IPS DF 6.9 (cell line): ENCODE measurements around the gene USP40.

ENCODE experiments used
- DNase-seq: peaks from one replicate; pipeline ENCODE4 v3.0.0-alpha.2; 2013; ENCODE audit warnings: low read depth, low spot score
- H3K27ac ChIP-seq: one replicate; pipeline ENCODE4 v1.5.1; 2013; ENCODE audit warnings: low read length, control low read depth
- H3K27me3 ChIP-seq: 2 replicates; pipeline ENCODE4 v1.6.1; 2013; ENCODE audit warnings: mild to moderate bottlenecking, low read length; ENCODE audit not compliant: control insufficient read depth, insufficient read depth
- H3K36me3 ChIP-seq: 2 replicates; pipeline ENCODE4 v1.6.1; 2013; ENCODE audit warnings: low read length; ENCODE audit not compliant: control insufficient read depth, insufficient read depth
- H3K4me1 ChIP-seq: 2 replicates; pipeline ENCODE4 v1.6.1; 2013; ENCODE audit warnings: low read length; ENCODE audit not compliant: control insufficient read depth, insufficient read depth
- H3K4me3 ChIP-seq: 2 replicates; pipeline ENCODE4 v1.5.1; 2013; ENCODE audit warnings: mild to moderate bottlenecking, low read length
- H3K9me3 ChIP-seq: 2 replicates; pipeline ENCODE4 v1.6.1; 2013; ENCODE audit warnings: low read length, inconsistent platforms; ENCODE audit not compliant: control insufficient read depth, insufficient read depth
- WGBS: extraction: QIAGEN DNeasy Blood & Tissue Kit; methylation state at CpG from one replicate; pipeline ENCODE4 v1.1.7; 2013; ENCODE audit warnings: mixed read lengths, missing lambda C conversion rate; ENCODE audit not compliant: insufficient read length, insufficient coverage; 5-methylcytosine and 5-hydroxymethylcytosine counted together

Gene USP40

DNA sequence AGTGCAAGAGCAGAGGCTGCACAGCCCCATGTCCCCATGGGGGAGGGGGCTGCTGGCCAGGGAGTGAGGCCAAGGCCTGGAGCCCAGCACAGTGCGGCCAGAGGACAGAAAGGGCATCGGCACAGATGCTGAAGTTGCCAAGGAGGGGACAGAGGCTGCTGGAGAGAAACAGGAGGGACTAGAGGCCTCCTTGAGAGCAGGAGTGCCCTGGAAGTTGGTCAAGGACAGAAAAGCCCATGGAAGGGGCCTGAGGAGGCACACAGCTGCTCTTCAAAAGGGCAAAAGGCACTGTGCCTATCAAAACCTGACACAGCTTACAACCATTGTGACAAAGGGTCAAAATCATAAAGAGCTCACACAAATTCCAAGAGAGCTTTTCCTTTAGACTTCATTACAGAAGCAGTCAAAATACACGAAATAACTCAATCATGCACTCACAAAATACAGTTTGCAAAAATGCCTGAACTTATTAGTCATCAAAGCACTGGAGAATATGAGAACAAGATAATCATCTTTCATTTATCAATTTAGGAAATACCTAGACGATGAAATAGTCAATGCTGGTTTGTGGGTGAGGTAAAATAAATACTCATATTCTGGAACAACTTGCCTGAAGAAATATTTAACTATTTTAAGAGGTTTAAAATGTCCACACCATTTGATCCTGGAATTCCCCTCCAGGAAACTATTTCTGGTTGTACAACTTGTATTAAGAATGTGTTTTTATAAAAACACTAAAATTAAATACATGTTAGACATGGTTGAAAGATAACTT lies 79.6 kb downstream of the USP40 start:
- Histone ChIP-seq H3K27ac (no peak overlapping the region), H3K27me3 (no peaks in the 10 kb centered on the region), H3K4me1 (no peaks in the 10 kb centered on the region), H3K36me3 (no peaks in the 10 kb centered on the region), H3K4me3 (no peak overlapping the region), H3K9me3 (no peaks in the 10 kb centered on the region)
- no CpG with 5 or more reads among the region's 4 CpGs for WGBS
- no peak for DNase-seq

DNA sequence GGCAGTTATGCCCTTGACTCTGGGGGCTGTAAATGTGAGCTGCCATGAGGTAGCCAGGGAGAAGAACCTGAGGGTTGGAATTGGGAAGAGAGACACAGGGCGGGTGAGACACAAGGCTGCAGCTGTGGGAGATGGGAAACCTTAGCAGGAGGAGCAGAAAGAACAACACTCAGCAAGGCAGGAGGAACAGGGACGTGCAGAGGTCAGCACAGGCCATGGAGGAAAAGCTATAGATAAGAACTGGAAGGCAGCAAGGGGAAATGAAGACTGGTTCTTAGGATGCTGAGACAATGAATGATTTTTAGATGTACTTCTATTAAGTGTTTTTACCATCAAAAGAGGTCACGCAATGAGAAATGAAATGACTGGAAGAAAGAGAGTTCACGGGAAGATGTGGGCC lies 80.2 kb downstream of the USP40 start:
- no peaks in the 10 kb centered on the region for H3K4me1 ChIP-seq
- H3K27me3 ChIP-seq: no peaks in the 10 kb centered on the region
- no peak overlapping the region for H3K4me3 ChIP-seq
- DNase-seq: no peak
- WGBS: no CpG with 5 or more reads among the region's 4 CpGs
- no peaks in the 10 kb centered on the region for H3K36me3 ChIP-seq
- H3K9me3 ChIP-seq: no peaks in the 10 kb centered on the region
- no peak overlapping the region for H3K27ac ChIP-seq

DNA sequence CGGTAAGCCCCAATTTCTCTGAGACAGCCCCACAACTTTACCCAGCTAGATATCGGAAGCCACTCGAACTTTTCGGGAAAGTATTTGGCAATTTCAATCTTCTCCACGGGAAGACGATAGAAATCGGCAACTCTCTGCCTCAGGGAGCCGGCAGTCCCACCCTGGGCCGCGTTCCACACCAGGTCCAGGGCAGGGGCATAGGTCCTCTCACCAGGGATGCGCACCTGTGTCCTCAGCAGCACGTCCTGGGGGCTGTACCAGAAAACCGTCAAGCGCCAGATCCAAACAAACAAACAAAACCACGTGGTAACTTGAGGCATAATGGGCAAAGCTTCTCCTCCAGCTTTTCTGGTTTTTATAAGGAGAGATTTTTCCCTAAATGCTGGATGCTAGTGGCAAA lies 80.9 kb downstream of the USP40 start:
- Histone ChIP-seq H3K27ac (no peak overlapping the region), H3K27me3 (no peaks in the 10 kb centered on the region), H3K9me3 (no peaks in the 10 kb centered on the region), H3K36me3 (no peaks in the 10 kb centered on the region), H3K4me3 (no peak overlapping the region), H3K4me1 (no peaks in the 10 kb centered on the region)
- WGBS: no CpG with 5 or more reads among the region's 15 CpGs
- DNase-seq: no peak

DNA sequence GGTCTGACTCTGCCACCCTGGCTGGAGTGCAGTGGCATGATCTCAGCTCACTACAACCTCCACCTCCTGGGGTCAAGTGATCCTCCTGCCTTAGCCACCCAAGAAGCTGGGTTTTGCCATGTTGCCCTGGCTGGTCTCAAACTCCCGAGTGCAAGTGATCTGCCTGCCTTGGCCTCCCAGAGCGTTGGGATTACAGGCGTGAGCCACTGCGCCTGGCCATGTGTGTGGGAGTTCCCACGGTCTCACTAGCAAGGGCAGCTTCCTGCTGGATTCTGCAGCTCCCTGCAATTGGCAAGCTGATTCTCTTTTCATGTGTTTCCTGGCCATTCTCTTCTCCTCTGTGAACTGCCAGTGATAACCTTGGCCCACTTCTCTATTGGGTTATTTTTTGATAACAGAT lies 84.0 kb downstream of the USP40 start:
- Histone ChIP-seq H3K9me3 (no peaks in the 10 kb centered on the region), H3K27ac (no peak overlapping the region), H3K4me3 (no peak overlapping the region), H3K27me3 (no peaks in the 10 kb centered on the region), H3K36me3 (no peaks in the 10 kb centered on the region), H3K4me1 (no peaks in the 10 kb centered on the region)
- no CpG with 5 or more reads among the region's 5 CpGs for WGBS
- DNase-seq: no peak

DNA sequence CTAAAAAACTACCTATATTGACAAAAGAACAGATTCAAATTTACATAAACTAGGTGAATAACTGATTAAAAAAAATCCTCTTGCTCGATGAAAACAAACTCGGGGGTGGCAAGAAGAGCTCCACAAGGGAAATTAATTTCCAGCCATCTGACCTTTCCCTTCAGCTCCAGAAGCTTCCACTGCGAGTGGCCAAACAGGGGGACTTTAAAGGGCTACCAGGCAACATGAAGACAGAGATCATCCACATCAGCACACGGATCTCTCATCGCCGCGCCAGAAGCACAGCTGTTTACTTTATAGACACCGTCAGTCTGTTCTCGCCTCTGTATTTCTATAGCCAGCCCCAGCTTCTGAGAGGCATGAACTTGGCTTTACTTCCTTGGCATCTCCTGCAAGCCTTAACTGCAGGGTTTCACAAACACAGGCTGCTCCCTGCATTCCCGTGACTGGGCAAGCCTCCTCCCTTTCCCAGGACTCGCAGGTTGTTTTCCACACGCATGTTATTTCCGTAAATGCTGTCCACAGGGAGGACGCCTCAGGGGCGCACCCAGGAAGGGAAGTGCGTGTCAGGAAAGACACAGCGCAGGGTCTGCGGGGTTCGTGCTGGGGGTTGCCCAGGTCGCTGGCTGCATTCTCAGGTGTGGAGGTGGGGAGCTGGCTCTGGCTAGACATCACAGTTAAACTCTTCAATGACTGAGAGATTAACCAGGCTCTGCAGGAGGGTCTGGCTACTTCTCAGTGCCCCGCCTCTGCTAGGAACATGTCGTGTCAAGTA lies 85.0 kb downstream of the USP40 start:
- no peaks in the 10 kb centered on the region for H3K9me3 ChIP-seq
- H3K36me3 ChIP-seq: no peaks in the 10 kb centered on the region
- H3K4me3 ChIP-seq: no peak overlapping the region
- H3K4me1 ChIP-seq: no peaks in the 10 kb centered on the region
- no peaks in the 10 kb centered on the region for H3K27me3 ChIP-seq
- H3K27ac ChIP-seq: no peak overlapping the region
- DNase-seq: no peak
- no CpG with 5 or more reads among the region's 22 CpGs for WGBS

DNA sequence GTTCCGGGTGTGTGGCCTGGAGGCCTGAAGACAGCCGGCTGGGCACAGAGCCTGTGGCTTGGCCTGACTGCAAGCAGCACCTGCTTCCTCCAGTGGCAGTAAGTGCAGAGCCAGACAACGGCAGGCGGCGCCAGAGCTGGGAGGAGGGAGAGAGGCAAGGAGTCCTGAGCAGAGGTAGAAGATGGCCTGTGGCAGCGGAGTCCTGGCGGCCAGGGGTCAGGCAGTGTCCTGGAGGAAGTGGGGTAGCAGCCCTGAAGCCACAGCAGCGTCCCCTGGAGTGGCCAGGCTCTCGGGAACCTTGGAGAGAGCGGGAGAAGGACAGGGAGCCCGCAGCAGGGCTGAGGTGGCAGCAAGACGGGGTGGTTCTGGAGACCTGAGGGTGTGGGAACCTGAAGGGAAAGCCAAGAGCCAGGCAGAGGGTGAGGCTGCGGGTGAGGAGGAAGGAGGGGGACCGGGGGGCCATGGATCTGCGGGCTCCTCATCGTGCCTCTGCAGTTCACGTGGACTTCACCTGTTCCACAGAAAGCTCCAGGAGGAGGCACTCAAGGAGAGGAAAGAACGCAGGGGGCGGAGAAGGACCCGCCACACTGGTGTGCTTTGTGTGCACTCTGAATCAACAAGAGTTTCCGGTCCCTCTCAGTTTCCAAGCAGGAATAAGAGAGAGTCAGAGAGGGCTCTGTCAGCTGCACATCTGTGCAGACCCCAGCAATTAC lies 85.9 kb downstream of the USP40 start:
- DNase-seq: no peak
- H3K4me1 ChIP-seq: no peaks in the 10 kb centered on the region
- H3K4me3 ChIP-seq: no peak overlapping the region
- WGBS: no CpG with 5 or more reads among the region's 21 CpGs
- no peaks in the 10 kb centered on the region for H3K27me3 ChIP-seq
- H3K36me3 ChIP-seq: no peaks in the 10 kb centered on the region
- no peaks in the 10 kb centered on the region for H3K9me3 ChIP-seq
- H3K27ac ChIP-seq: no peak overlapping the region

DNA sequence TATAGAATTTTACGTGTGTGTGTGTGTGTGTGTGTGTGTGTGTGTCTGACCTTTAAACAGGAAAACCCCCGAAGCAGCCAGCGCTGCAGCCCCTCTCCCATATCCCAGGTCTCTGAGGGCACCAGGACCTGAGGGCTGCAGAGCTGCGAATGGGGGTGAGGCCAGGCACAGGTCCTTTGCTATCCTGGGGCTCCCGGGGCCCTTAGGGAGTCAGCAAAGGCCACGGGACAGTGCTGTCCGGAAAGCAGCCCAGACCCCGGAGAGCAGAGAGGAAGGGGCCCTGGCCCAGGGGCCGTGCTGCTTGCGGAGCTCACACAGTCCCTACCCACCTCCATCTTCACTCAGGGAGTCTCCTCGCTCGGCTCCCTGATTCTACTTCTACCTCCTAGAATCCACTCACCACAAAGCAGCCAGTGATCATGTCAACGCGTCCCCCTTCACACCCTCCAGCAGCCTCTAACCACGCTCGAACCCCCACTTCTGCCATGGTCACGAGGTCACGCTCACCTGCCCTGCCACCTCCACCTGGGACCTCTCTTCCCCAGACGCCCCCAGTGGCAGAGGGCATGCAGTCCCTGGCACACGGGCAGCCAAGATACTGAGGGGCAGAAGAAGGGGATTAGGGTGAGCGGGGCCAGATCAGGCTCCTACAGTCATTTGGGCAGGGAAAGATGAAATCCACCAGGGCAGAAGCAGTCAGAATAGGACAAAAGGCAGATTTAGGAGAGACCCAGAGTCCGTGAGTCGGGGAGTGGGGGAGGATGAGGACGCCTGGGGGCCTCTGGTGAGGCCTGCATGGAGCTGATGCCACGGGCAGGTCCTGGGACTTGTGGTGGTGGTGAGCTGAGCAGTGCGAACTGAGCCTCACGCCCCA lies 86.7 kb downstream of the USP40 start:
- no peaks in the 10 kb centered on the region for H3K36me3 ChIP-seq
- no peaks in the 10 kb centered on the region for H3K4me1 ChIP-seq
- no peak for DNase-seq
- no CpG with 5 or more reads among the region's 27 CpGs for WGBS
- H3K27ac ChIP-seq: no peak overlapping the region
- H3K9me3 ChIP-seq: no peaks in the 10 kb centered on the region
- H3K27me3 ChIP-seq: no peaks in the 10 kb centered on the region
- H3K4me3 ChIP-seq: no peak overlapping the region

DNA sequence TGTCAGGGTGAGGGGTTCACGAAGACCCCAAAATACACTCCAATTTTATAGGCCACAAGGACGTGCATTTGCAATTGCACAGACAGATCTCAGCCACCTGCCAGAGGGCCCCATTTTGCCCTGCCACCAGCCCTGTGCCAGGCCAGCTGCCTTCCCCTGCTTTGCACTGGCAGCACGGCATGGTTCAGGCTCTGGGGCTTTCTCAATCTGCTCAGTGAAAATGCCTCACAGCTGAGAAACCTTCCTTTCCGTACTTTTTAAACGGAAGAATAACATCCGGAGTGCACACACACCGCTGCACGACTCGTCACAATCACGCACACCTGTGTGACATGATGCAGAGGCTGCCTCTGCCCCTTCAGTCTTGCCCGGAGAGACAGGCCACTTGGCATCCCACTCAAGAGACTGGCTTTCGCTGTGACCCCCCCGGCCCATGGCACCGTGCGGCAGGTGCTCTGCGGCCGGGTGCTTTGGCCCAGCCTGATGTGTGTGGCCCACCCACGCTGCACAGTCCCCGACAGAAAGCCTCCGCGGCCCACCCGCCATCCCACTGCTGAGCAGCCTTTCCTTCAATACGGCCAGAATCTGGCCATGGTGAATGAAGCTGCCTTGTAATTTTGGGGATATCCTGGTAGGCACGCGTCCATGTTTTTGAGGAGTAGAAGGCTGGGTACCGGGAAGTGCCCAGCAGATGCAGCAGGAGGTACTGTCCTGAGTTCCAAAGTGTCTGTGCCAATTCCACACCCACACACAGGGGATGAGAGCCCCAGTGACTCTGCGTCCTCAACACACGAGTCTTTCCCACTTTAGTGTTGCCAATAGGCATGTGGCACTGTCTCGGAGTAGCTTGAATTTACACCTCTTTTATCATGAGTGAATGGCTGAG lies 88.8 kb downstream of the USP40 start:
- WGBS: no CpG with 5 or more reads among the region's 29 CpGs
- no peaks in the 10 kb centered on the region for H3K9me3 ChIP-seq
- no peak overlapping the region for H3K4me3 ChIP-seq
- 0 out of 2 replicates have a peak, but pooled peaks cover 2% of the 10 kb centered on the region for H3K4me1 ChIP-seq
- DNase-seq: no peak
- H3K36me3 ChIP-seq: no peaks in the 10 kb centered on the region
- no peak overlapping the region for H3K27ac ChIP-seq
- no peaks in the 10 kb centered on the region for H3K27me3 ChIP-seq

DNA sequence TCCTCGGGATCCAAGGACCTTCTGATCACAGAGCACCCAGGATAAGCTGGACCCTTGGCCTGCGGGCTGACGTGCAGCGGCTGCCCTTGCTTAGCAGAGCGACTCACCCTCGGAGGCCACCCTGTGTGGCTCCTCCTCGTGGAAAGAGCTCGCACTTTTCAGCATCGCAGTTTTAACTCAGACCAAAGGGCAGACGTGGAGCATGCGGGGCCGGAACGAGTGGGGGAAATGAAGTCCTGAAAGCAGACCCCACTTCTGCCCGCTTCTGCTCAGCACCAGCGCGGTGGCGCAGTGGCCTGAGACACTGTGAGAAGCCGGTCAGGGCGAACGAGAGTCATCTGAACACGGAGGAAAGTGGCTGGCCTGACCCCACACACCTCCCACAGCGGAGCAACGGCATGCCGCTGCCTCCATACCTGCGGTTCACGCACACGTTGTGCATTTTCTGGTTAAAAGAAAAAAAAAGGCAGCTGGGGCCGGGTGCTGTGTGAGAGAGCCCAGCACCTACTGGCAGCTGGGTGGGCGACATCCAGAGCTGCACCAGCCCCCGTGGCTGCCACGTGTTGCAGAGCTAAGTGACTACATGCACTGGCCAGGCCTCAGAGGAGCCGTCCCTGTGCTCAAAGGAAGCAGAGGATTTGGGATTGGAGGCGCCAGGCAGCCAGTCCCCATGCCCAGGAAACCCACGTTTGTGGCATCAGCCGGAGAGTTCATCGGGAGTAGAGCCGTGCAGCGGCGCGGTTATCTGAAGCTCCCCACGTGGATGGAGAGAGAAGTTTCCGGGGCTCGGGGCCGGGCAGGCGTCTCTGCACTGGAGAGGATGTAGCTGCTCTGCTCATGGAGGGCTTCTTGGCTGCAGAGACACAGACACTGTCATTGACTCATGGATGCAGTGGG lies 89.7 kb downstream of the USP40 start:
- H3K36me3 ChIP-seq: no peaks in the 10 kb centered on the region
- no peak overlapping the region for H3K4me3 ChIP-seq
- H3K27me3 ChIP-seq: no peaks in the 10 kb centered on the region
- no peaks in the 10 kb centered on the region for H3K9me3 ChIP-seq
- H3K27ac ChIP-seq: no peak overlapping the region
- DNase-seq: no peak
- no CpG with 5 or more reads among the region's 45 CpGs for WGBS
- 0 out of 2 replicates have a peak, but pooled peaks cover 2% of the 10 kb centered on the region for H3K4me1 ChIP-seq
